SJSA1 (cell line): ENCODE results near the gene TPH1. TPM values are rescaled to one million over a fixed set of nuclear protein-coding genes. Genes with fewer than 3 reads are reported as not detected.

Experiments
- DNase-seq, 2 experiments: peaks; one replicate each; pipeline ENCODE4 v3.0.0-alpha.2; 2015 to 2020; ENCODE audit warnings: low spot score in 2 of 2, low read depth in 1 of 2
- H3K27ac ChIP-seq: fragments of 250-450 bp; sonication (Bioruptor Pico); 2 replicates; pipeline ENCODE4 v1.5.1; 2020; ENCODE audit warnings: mild to moderate bottlenecking, moderate library complexity
- H3K27me3 ChIP-seq: fragments of 250-450 bp; sonication (Bioruptor Pico); replicated peaks from 2 replicates; pipeline ENCODE4 v1.5.1; 2020; ENCODE audit warnings: mild to moderate bottlenecking, moderate library complexity
- H3K36me3 ChIP-seq: fragments of 250-450 bp; sonication (Bioruptor Pico); 2 replicates; pipeline ENCODE4 v1.5.1; 2020; ENCODE audit warnings: mild to moderate bottlenecking
- H3K4me1 ChIP-seq: fragments of 250-450 bp; sonication (Bioruptor Pico); replicated peaks from 2 replicates; pipeline ENCODE4 v1.6.1; 2021; ENCODE audit warnings: mild to moderate bottlenecking
- H3K4me3 ChIP-seq: fragments of 250-450 bp; sonication (Bioruptor Pico); 2 replicates; pipeline ENCODE4 v1.5.1; 2020; ENCODE audit warnings: mild to moderate bottlenecking
- H3K9me3 ChIP-seq: fragments of 250-450 bp; sonication (Bioruptor Pico); replicated peaks from 2 replicates; pipeline ENCODE4 v1.5.1; 2020; ENCODE audit warnings: mild to moderate bottlenecking
- total RNA-seq: library from RNA; depleted of rRNA; stranded (reverse); fragments of >200 nt; shearing (Covaris generic); gene quantifications from 2 replicates; pipeline ENCODE4 v1.2.3, GENCODE V29; 2014

The TPH1 gene
- total RNA-seq, 1 experiment from 2014 or later, result 0.03 TPM

DNA sequence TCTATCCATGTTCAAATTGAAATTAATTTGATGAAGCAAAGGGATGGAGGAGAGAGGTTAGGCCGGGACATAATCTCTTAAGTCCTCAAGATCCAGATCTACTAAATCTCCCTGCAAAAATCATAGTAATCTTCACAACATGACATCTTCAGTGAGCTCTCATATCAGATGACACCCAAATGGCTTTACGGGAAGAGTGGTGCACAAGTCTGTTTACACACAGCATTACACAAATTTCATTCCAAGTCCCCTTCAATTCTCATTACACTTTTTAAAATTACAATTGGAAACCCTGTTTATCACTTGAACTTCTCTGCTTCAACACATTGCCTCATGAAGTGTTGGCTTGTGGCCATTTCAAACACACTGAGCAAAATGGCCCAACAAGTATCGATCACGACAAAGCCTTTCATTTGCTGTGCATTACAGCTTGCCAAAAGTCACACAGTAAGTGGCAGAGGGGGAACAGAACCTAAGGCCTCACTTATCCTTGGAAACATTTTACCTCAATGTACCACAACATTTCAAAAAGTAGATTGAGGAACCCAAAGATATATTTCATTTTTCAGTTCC lies 17.9 kb upstream of the TPH1 start:
- H3K4me1 ChIP-seq, result no peaks in the 10 kb centered on the region
- H3K27me3 ChIP-seq, result peaks cover 34% of the 10 kb centered on the region
- no peaks in the 10 kb centered on the region for H3K36me3 ChIP-seq
- no peak overlapping the region for H3K4me3 ChIP-seq
- no peak overlapping the region for H3K27ac ChIP-seq
- no peak for DNase-seq
- H3K9me3 ChIP-seq, result no peaks in the 10 kb centered on the region

DNA sequence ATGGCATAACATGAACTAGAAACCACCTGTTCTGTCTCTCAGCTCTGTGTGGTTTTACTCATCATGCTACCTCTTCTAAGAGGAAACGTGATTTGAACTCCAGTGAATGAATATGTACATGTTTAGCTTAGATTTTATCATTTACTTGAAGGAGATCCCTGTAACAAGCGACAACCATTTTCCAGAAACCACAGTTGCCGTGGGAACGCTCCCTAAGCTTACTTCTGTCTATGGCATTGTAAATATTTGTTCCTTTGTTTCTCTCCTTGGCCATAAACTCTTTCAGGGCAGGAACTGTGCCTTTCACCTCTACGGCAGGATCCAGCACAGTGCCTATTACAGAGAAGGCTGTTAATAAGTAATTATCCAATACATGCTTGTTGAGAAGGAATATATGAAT lies 17.1 kb upstream of the TPH1 start:
- no peaks in the 10 kb centered on the region for H3K36me3 ChIP-seq
- H3K4me1 ChIP-seq, result no peaks in the 10 kb centered on the region
- peaks cover 37% of the 10 kb centered on the region for H3K27me3 ChIP-seq
- DNase-seq, result peak in 1 of 2 experiments; percentile 25
- no peak overlapping the region for H3K27ac ChIP-seq
- H3K9me3 ChIP-seq, result no peaks in the 10 kb centered on the region
- H3K4me3 ChIP-seq, result no peak overlapping the region

DNA sequence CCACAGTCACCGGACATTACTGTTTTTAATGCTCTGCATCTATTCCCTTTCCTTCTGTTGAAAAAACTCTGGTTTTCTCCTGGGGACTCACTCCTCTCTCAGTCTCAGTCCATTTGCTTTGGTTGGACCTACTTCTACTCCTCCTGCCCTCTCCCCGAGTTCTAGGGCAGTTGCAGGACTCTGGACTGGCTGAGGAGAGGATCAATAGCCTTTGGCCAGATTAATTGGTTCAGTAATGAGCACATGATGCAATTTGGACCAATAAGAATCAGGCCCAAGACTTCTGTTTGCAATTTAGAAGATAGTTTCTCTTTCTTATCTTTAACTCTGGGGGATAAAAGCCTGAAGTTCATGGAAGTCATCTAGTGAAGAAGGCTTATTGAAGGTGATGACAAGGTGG lies 15.3 kb upstream of the TPH1 start:
- Histone ChIP-seq H3K27me3 (peaks cover 39% of the 10 kb centered on the region), H3K27ac (no peak overlapping the region)

DNA sequence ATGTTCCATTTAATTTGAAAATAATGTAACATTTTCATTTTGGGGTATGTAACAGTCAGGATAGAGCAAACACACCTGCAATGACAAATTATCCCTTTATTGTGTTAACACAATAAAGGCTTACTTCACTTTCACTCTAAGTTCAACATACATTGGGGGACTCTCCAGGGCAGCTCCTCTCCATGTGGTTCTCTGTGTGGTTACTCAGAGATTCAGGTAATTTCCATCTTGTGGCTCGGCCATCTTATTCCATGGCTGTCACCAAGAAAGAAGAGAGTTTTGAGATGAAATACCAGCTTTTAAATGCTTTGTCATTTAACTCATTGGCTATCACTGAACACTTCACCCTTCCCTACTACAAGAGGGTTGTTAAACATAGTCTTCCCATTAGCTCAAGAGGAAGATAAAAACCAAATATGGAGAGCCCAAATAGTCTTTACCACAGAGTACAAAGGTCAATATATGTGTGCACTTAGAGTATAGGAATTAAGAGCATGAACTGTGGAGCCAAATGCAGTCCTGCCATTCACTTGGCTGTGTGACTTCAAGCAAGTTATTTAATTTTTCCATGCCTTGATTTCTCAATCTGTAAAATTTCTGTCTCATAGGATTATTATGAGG lies 10.6 kb upstream of the TPH1 start:
- Histone ChIP-seq H3K4me1 (no peaks in the 10 kb centered on the region), H3K27me3 (peaks cover 19% of the 10 kb centered on the region; the same call in 1 of the 2 replicates), H3K9me3 (no peaks in the 10 kb centered on the region), H3K27ac (no peak overlapping the region), H3K4me3 (no peak overlapping the region), H3K36me3 (no peaks in the 10 kb centered on the region)
- DNase-seq, result no peak

More for the DNA sequence above, 15.3 kb upstream of the TPH1 start:
- no peaks in the 10 kb centered on the region for H3K4me1 ChIP-seq
- no peak overlapping the region for H3K4me3 ChIP-seq
- DNase-seq, result no peak
- H3K36me3 ChIP-seq, result no peaks in the 10 kb centered on the region
- H3K9me3 ChIP-seq, result no peaks in the 10 kb centered on the region

DNA sequence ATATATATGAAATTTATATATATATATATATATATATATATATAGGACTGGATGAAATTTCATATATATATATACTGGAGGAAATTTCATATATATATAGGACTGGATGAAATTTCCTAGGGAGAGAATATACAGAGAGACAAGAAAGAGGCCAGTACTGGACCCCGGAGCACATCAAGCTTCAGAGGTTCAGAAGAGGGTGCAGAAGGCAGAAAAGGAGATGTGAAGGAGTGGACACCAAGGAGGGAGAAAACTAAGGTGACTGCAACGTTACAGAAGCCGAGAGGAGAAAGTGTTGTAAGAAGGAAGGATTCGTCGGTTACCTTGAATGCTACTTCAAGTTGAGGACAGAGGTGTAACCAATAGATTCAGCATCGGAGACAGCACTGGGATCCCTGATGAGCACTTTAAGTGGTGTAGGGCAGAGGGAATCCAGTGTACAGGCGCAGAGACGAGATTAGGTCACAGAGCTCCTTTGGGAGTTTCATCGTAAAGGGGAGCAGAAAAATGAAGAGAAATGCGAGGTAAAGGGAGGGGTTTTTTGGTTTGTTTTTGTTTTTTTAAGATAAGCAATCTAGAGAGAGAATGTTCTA lies 8.5 kb upstream of the TPH1 start:
- Histone ChIP-seq H3K27ac (no peak overlapping the region), H3K27me3 (peaks cover 15% of the 10 kb centered on the region; the same call in 1 of the 2 replicates)

DNA sequence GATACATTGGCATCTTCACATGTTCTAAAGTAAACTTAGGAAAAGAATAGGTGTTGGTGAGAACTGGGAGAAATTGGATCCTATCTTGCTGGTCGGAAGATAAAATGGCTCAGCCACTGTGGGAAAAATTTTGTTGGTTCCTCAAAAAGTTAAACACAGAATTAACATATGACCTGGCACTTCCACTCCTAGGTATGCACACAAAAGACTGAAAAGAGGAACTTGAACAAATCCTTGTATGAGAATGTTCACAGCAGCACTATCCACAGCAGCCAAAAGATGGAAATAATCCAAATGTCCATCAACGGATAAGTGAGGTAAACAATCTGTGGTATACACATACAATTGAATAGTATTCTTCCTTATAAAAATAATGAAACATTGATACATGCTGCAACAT lies 4.8 kb upstream of the TPH1 start:
- no peak overlapping the region for H3K27ac ChIP-seq
- H3K36me3 ChIP-seq, result no peaks in the 10 kb centered on the region
- H3K9me3 ChIP-seq, result no peaks in the 10 kb centered on the region
- H3K4me1 ChIP-seq, result no peaks in the 10 kb centered on the region
- DNase-seq, result no peak
- peaks cover 38% of the 10 kb centered on the region for H3K27me3 ChIP-seq
- H3K4me3 ChIP-seq, result no peak overlapping the region

More for the DNA sequence above, 8.5 kb upstream of the TPH1 start:
- no peaks in the 10 kb centered on the region for H3K9me3 ChIP-seq
- H3K36me3 ChIP-seq, result no peaks in the 10 kb centered on the region
- DNase-seq, result peak in 1 of 2 experiments; percentile 32
- no peaks in the 10 kb centered on the region for H3K4me1 ChIP-seq
- H3K4me3 ChIP-seq, result no peak overlapping the region

DNA sequence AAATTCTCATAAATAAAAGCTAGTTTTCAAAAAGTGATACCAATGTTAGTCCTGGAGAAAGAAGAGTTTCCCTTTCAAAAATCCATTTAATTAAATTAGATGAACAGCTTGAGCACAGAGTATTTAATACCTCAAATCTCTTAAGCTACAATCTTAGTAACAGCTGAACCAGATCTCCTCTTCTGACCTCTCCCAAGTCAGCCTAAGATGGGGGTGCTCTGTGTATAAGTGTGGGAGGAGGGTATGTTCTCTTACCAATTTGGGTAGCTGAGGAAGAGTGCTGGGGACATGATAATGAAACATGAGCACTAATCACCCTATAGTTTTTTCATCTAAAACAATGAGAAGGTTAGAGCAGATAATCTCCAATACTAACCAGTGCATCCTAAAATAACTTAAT lies 9.6 kb downstream of the TPH1 start:
- Histone ChIP-seq H3K4me1 (no peaks in the 10 kb centered on the region), H3K9me3 (no peaks in the 10 kb centered on the region), H3K27me3 (peaks cover 64% of the 10 kb centered on the region), H3K36me3 (no peaks in the 10 kb centered on the region), H3K27ac (no peak overlapping the region), H3K4me3 (no peak overlapping the region)
- no peak for DNase-seq

DNA sequence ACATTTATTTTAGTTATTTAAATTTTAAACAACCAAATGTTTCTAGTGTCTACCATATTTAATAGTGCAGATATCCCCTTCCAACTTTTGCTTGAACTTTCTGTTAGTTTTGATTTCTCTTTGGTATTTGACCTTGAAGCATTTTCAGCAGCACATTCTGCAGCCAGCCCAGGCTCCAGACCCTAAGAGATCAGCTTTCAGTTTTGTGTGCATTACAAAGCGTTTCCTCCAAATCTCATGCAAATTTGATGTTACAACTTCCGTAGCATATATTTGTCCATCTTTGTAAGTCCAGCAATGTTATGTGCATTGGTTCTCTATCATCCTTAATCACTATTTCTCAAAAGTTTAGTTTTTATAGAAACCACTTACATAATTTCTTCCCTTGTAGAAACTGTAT lies 18.6 kb downstream of the TPH1 start:
- no peak for DNase-seq
- Histone ChIP-seq H3K27ac (no peak overlapping the region), H3K27me3 (peaks cover 82% of the 10 kb centered on the region), H3K4me1 (no peaks in the 10 kb centered on the region), H3K9me3 (no peaks in the 10 kb centered on the region), H3K36me3 (no peaks in the 10 kb centered on the region), H3K4me3 (no peak overlapping the region)

DNA sequence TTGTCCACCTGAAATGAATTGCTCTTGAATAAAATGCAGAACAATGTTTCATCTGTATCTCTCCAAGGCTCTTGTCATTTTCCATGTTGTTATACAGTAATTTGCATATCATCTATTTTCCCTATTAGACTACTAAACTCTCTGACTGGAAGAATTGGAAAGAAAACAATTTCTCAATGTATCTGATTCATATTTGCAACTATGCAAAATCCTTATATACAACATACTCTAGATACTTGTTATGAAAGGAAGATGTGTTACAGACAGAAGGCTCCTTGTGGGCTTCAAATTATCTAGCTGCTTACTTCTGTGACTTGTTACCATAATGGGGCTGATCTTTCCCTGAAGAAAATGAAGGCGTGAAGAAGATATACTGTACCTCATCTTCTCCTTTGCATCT lies 23.6 kb downstream of the TPH1 start:
- Histone ChIP-seq H3K27me3 (peaks cover 66% of the 10 kb centered on the region), H3K36me3 (no peaks in the 10 kb centered on the region), H3K27ac (no peak overlapping the region), H3K9me3 (no peaks in the 10 kb centered on the region), H3K4me1 (no peaks in the 10 kb centered on the region), H3K4me3 (no peak overlapping the region)
- no peak for DNase-seq

DNA sequence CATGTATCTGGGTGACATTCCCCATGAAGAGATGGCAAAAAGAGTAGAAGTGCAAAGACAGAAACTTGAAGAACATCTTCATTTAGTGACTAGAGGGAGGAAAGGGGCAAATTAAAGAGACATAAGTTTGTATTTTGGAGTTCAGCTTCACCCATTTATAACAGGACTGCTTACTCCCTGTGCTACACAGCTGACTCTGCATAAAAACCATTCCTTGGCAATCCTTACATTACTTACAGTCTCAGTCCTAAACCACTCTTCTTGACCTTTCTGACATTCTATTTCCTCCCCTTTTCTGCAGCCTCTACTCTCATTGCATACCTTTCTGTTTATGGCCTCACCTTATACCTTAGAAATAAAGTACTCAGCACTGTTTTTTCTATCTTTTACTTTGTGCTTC lies 26.4 kb downstream of the TPH1 start:
- H3K4me1 ChIP-seq, result no peaks in the 10 kb centered on the region
- H3K27me3 ChIP-seq, result peaks cover 50% of the 10 kb centered on the region
- H3K4me3 ChIP-seq, result no peak overlapping the region
- H3K36me3 ChIP-seq, result no peaks in the 10 kb centered on the region
- H3K9me3 ChIP-seq, result no peaks in the 10 kb centered on the region
- H3K27ac ChIP-seq, result no peak overlapping the region
- DNase-seq, result no peak

DNA sequence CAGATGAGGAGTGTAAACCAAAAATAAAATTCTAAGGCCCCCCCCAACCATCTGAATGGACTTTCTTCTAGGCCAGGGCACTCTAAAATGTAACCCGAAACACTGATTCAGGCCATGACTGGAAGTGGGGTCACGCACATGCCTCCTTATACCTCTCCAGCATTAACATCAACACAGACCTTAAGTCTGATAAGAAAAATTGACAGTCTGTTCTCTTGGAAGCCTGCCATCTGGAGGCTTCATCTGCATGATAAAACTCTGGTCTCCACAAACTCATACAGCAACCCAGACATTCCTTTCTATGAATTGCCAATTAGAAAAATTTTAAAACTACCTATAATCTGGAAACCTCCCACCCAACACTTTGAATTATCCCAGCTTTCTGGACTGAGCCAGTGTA lies 29.3 kb downstream of the TPH1 start:
- Histone ChIP-seq H3K27me3 (peaks cover 29% of the 10 kb centered on the region), H3K4me3 (no peak overlapping the region), H3K27ac (no peak overlapping the region), H3K9me3 (no peaks in the 10 kb centered on the region), H3K4me1 (peaks cover 16% of the 10 kb centered on the region), H3K36me3 (no peaks in the 10 kb centered on the region)
- DNase-seq, result no peak

DNA sequence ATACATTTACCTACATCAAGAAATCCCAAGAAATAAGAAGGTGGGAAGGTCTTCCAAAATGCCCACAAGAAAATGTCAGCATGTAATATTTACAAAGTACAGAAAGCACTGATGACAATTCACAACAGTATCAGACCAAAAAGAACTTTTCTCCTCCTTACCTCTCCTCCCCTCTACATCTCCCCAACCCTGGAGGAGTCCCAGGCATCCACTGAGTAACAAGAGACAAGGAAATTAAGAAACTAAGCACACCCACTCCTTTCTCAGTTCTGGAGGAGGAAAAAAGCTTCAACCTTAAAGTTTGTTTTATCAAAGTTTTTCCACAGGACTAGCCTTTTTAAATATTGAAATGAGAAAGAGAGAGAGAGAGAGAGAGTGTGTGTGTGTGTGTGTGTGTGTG lies 31.2 kb downstream of the TPH1 start:
- no peak for DNase-seq
- Histone ChIP-seq H3K9me3 (no peaks in the 10 kb centered on the region), H3K27me3 (peaks cover 16% of the 10 kb centered on the region), H3K27ac (no peak overlapping the region), H3K4me1 (peaks cover 16% of the 10 kb centered on the region), H3K36me3 (no peaks in the 10 kb centered on the region), H3K4me3 (no peak overlapping the region)

DNA sequence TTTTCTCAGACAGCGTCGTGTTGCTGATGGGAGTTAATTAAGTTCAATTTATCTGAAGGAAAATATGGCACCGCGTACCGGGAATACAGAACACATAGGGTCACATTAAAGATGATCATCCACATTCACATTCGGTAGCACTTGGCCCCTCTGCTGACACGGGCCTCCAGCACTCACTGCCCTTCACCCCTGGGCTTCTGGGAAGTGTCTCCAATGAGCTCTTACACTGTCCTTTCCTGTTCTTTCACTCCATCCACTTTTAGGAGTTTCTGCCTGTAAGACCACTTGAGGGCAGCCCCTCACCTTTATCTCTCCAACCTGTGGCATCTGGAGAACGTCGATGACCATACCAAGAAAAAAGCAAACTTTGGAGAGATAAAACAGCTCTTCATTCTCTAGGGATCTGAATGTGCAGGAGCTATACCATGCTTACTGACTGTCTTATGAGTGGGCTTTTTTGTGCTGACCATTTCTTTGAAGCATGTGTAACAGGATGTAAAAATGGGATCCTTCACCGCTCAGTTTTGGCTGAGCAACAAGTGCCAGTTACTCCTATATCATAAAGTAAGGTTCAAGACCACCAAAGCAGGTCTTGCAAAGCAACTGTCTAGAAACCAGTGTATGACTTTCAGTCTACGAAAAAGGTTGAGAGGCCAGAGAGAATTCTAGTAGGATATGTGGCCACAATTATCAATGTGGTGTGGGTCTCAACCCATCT lies 32.1 kb downstream of the TPH1 start:
- H3K36me3 ChIP-seq, result no peaks in the 10 kb centered on the region
- peaks cover 15% of the 10 kb centered on the region for H3K27me3 ChIP-seq
- no peaks in the 10 kb centered on the region for H3K9me3 ChIP-seq
- peak overlapping the region; percentile 57 for H3K4me3 ChIP-seq
- H3K4me1 ChIP-seq, result peaks cover 16% of the 10 kb centered on the region
- DNase-seq, result peak in 1 of 2 experiments; percentile 21
- no peak overlapping the region for H3K27ac ChIP-seq
